ENCODE results near the gene UNC119B.

The UNC119B gene

GRCh38 chr12:120741476-120742421 is 31.5 kb downstream of the UNC119B start:
- no peak for DNase-seq

GRCh38 chr12:120744922-120745493 is 34.8 kb downstream of the UNC119B start:
- no peak for DNase-seq

- DNase-seq: no peak
These were observed 38.0 kb downstream of the UNC119B start for GRCh38 chr12:120748242-120748641.

GRCh38 chr12:120749256-120749655 is 39.0 kb downstream of the UNC119B start:
- no peak for DNase-seq

GRCh38 chr12:120750806-120751205 is 40.5 kb downstream of the UNC119B start:
- no peak for DNase-seq

- DNase-seq: no peak
These were observed 41.1 kb downstream of the UNC119B start for GRCh38 chr12:120751389-120751788.

- no peak for DNase-seq
These were observed 44.5 kb downstream of the UNC119B start for GRCh38 chr12:120754792-120755191.

- DNase-seq: no peak
These were observed 45.0 kb downstream of the UNC119B start for GRCh38 chr12:120755269-120755668.

GRCh38 chr12:120757226-120757742 is 47.0 kb downstream of the UNC119B start:
- no peak for DNase-seq

- no peak for DNase-seq
These were observed 47.7 kb downstream of the UNC119B start for GRCh38 chr12:120757949-120758348.

GRCh38 chr12:120758798-120759590 is 48.7 kb downstream of the UNC119B start:
- no peak for DNase-seq

- DNase-seq: no peak
These were observed 49.5 kb downstream of the UNC119B start for GRCh38 chr12:120759591-120760348.

GRCh38 chr12:120760349-120761254 is 50.3 kb downstream of the UNC119B start:
- no peak for DNase-seq

GRCh38 chr12:120761519-120761934 is 51.3 kb downstream of the UNC119B start:
- DNase-seq: no peak

GRCh38 chr12:120762086-120762485 is 51.8 kb downstream of the UNC119B start:
- DNase-seq: no peak

- no peak for DNase-seq
These were observed 53.0 kb downstream of the UNC119B start for GRCh38 chr12:120763250-120763649.

GRCh38 chr12:120764816-120765215 is 54.6 kb downstream of the UNC119B start:
- DNase-seq: no peak

- DNase-seq: no peak
These were observed 56.3 kb downstream of the UNC119B start for GRCh38 chr12:120766566-120766965.

- no peak for DNase-seq
These were observed 57.1 kb downstream of the UNC119B start for GRCh38 chr12:120767071-120768024.

GRCh38 chr12:120771097-120771496 is 60.8 kb downstream of the UNC119B start:
- DNase-seq: no peak

Data from stimulated activated CD4-positive, alpha-beta T cell treated with anti-CD3 and anti-CD28 coated beads, Interleukin-4, amount 100 ng/mL, for 4 hours (primary cell).